Progenitor cell of endocrine pancreas (in vitro differentiated cells): ENCODE data around the gene HIPK2. TPM values are rescaled to one million over a fixed set of nuclear protein-coding genes. Genes with fewer than 3 reads are reported as not detected.

Source experiments
- DNase-seq: peaks from one replicate; pipeline ENCODE4 v3.0.0; 2021; ENCODE audit warnings: low spot score; ENCODE audit not compliant: unreplicated experiment
- H3K27ac Mint-ChIP-seq: 2 replicates; pipeline ENCODE4 v1.8.0; 2021; ENCODE audit warnings: mild to moderate bottlenecking, moderate library complexity, mixed read lengths
- H3K27me3 Mint-ChIP-seq: 2 replicates; pipeline ENCODE4 v1.8.0; 2021; ENCODE audit warnings: mixed read lengths
- H3K36me3 Mint-ChIP-seq: 2 replicates; pipeline ENCODE4 v1.8.0; 2022; ENCODE audit warnings: mixed read lengths; ENCODE audit not compliant: insufficient read depth
- H3K4me1 Mint-ChIP-seq: 2 replicates; pipeline ENCODE4 v1.8.0; 2021; ENCODE audit warnings: low read depth, mixed read lengths
- H3K4me3 Mint-ChIP-seq: 2 replicates; pipeline ENCODE4 v1.8.0; 2021; ENCODE audit warnings: low read depth, mild to moderate bottlenecking, moderate library complexity, mixed read lengths
- H3K9me3 Mint-ChIP-seq: 2 replicates; pipeline ENCODE4 v1.8.0; 2021; ENCODE audit warnings: low read depth, mixed read lengths
- total RNA-seq: library from RNA; stranded (reverse); gene quantifications from 2 replicates; pipeline ENCODE4 v1.2.1, GENCODE V29; 2021
- TF ChIP-seq, protein P1 (sequence below): fragments of 200-600 bp; sonication (generic); IDR thresholded peaks from one replicate; pipeline ENCODE4 v1.5.0; 2021; ENCODE audit warnings: antibody characterized with exemption, mild to moderate bottlenecking; ENCODE audit not compliant: unreplicated experiment

The HIPK2 gene
- total RNA-seq, 1 donor from 2014 or later = 146 TPM

DNA sequence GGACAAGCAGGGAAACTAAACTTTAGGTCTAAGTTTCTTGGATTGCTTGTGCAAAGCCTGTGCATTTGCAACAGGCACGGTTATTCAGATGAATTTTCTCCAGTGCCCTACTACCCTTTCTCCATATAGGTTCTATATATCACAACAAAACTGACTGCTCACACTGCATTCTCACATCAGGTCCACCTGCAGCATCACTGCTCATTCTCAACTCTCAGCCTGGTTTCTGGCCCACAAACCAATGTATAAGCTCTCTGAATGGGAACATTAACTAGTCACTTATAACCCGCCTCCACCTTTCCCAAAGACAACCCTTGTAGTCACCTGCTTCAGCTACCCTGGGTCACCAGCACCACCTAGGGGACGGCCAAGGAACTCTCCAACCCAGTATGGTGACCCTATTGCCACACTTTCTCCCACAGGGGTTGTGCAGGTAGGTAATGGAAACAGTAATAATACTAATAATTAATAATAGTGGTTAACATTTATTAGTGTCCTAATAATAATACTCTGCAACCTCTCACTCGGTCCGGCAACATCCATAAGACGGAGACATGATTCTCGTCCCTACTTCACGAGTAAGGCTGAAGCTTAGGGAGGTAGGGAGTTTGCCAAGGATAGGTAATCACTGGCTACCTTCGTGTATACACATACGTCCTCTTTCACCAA lies 157.0 kb downstream of the HIPK2 start:
- no peaks in the 10 kb centered on the region for H3K27me3 Mint-ChIP-seq
- TF ChIP-seq, protein P1, sequence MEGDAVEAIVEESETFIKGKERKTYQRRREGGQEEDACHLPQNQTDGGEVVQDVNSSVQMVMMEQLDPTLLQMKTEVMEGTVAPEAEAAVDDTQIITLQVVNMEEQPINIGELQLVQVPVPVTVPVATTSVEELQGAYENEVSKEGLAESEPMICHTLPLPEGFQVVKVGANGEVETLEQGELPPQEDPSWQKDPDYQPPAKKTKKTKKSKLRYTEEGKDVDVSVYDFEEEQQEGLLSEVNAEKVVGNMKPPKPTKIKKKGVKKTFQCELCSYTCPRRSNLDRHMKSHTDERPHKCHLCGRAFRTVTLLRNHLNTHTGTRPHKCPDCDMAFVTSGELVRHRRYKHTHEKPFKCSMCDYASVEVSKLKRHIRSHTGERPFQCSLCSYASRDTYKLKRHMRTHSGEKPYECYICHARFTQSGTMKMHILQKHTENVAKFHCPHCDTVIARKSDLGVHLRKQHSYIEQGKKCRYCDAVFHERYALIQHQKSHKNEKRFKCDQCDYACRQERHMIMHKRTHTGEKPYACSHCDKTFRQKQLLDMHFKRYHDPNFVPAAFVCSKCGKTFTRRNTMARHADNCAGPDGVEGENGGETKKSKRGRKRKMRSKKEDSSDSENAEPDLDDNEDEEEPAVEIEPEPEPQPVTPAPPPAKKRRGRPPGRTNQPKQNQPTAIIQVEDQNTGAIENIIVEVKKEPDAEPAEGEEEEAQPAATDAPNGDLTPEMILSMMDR = peak; percentile 74
- peak overlapping the region; percentile 87 for H3K27ac Mint-ChIP-seq
- no peaks in the 10 kb centered on the region for H3K9me3 Mint-ChIP-seq
- DNase-seq = peak; percentile 37
- H3K36me3 Mint-ChIP-seq = peaks cover 33% of the 10 kb centered on the region
- H3K4me3 Mint-ChIP-seq = no peak overlapping the region
- H3K4me1 Mint-ChIP-seq = no peaks in the 10 kb centered on the region

DNA sequence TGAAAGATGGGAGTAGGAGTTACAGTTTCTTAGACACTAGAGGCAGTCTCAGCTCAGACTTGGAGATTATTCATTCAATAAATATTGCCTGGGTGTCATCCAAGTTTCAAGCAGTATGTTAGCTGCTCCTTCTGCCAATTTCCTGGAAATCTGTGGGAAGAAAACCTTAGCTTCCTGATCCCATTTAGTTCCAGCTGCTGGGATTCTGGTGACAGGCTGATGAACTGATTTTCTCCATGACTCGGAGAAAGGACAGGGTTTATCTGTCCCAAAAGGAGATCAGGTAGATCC lies 158.5 kb downstream of the HIPK2 start:
- TF ChIP-seq, protein P1 = no peak
- Mint-ChIP-seq H3K4me3 (no peak overlapping the region), H3K36me3 (peaks cover 27% of the 10 kb centered on the region), H3K4me1 (no peaks in the 10 kb centered on the region), H3K27me3 (no peaks in the 10 kb centered on the region), H3K9me3 (no peaks in the 10 kb centered on the region), H3K27ac (no peak overlapping the region)
- no peak for DNase-seq

DNA sequence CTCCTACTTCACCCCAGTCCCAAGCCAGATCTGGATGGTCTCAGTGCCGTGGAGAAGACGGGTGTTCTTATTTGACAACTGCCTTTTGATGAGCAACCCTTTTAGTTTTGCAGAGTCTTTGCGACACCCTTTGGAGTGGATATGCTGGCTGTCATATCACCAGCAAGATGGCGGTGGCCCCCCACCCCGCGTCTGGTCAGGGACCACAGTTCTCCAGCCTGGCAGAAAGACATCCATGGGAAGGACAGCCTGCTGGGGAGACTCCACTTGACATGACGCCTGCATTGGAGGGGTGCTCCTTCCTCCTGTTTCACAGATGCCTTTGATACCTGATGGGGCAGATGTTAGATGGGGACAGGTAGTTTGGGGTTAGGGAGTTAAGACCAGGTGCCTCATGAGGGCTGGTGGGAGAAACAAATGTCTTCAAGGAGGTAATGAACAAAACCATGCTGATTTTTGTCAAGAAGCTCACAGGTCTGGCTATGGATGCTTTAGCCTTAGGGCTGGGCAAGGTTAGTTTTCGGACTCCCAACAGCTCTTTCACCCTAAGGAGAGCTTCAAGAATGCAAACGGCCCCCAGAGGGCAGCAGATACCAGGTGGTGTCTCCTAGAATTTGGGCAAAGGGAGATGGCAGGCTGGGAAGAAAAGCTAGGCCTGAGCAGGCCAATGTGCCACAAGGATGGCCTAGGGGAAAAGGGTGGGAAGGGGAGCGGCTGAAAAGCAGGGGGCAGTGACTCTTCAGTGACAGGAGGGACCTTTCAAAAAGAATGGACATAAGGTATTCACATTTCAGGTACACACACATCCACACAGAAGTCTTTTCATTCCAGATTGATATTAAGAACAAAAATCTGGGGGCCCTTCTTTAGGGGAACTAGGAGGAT lies 159.1 kb downstream of the HIPK2 start:
- no peaks in the 10 kb centered on the region for H3K4me1 Mint-ChIP-seq
- DNase-seq = peak; percentile 22
- no peaks in the 10 kb centered on the region for H3K9me3 Mint-ChIP-seq
- H3K36me3 Mint-ChIP-seq = peaks cover 27% of the 10 kb centered on the region
- H3K27ac Mint-ChIP-seq = peak overlapping the region; percentile 62
- H3K27me3 Mint-ChIP-seq = no peaks in the 10 kb centered on the region
- H3K4me3 Mint-ChIP-seq = no peak overlapping the region
- TF ChIP-seq, protein P1 = peak; percentile 54

DNA sequence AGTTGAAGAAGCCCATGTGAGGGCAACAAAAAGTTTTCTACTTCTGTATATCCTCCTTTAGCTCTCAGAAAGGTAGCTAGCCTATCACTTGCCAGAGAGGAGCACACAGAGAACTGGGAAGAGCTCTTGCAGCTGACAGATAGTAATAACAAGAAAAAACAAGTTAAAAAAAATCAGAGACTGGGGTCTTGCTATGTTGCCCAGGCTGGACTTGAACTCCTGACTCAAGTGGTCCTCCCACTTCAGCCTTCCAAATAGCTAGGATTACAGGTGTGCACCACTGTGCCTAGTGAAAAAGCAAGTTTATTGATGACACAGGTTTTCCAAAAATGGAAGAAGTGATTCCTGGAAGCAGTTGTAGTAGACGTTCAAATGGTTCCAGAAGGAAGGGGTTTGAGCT lies 160.7 kb downstream of the HIPK2 start:
- no peak overlapping the region for H3K4me3 Mint-ChIP-seq
- DNase-seq = no peak
- H3K9me3 Mint-ChIP-seq = no peaks in the 10 kb centered on the region
- no peak overlapping the region for H3K27ac Mint-ChIP-seq
- H3K27me3 Mint-ChIP-seq = no peaks in the 10 kb centered on the region
- TF ChIP-seq, protein P1 = no peak
- H3K36me3 Mint-ChIP-seq = peaks cover 32% of the 10 kb centered on the region
- no peaks in the 10 kb centered on the region for H3K4me1 Mint-ChIP-seq

DNA sequence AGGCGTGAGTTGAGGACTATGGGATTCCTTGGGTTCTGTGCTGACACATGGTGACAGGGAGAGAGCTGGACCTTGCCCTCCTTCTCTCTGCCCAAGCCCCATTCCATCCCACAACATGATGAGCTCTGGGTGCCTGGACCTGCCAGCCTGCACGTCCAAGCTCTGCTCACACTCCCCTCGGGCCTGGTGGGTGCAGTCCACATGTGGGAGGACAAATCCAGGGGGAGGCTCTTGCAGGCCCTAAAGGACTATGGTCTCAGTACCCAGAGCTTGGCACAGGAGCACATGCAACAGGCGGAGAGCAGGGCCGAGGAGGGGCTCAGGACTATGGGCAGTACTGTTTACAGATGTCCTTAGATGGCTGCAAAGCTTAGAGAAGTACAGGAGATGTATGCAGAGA lies 162.9 kb downstream of the HIPK2 start:
- H3K36me3 Mint-ChIP-seq = peaks cover 37% of the 10 kb centered on the region
- H3K4me3 Mint-ChIP-seq = no peak overlapping the region
- no peaks in the 10 kb centered on the region for H3K4me1 Mint-ChIP-seq
- no peak for DNase-seq
- TF ChIP-seq, protein P1 = no peak
- H3K27ac Mint-ChIP-seq = peak overlapping the region; percentile 17
- H3K9me3 Mint-ChIP-seq = no peaks in the 10 kb centered on the region
- H3K27me3 Mint-ChIP-seq = no peaks in the 10 kb centered on the region
